H9 (cell line): ENCODE results near the gene CDK5RAP1. TPM values are rescaled to one million over a fixed set of nuclear protein-coding genes. Genes with fewer than 3 reads are reported as not detected.

Source experiments
- DNase-seq: peaks from one replicate; pipeline ENCODE4 v3.0.0-alpha.2; 2017
- H2AFZ ChIP-seq: one replicate; pipeline ENCODE4 v1.6.1; 2013; ENCODE audit warnings: mild to moderate bottlenecking, low read length, control low read depth, moderate library complexity
- H2AK5ac ChIP-seq: 2 replicates; pipeline ENCODE4 v1.6.1; 2013; ENCODE audit warnings: low read length, control low read depth, mixed read lengths; ENCODE audit not compliant: insufficient read length
- H2BK120ac ChIP-seq: one replicate; pipeline ENCODE4 v1.6.1; 2013; ENCODE audit warnings: low read depth, mild to moderate bottlenecking, low read length, control low read depth, inconsistent platforms; ENCODE audit not compliant: poor library complexity, severe bottlenecking
- H2BK12ac ChIP-seq: 2 replicates; pipeline ENCODE4 v1.6.1; 2013; ENCODE audit warnings: low read length, control low read depth, mixed read lengths, low read depth; ENCODE audit not compliant: insufficient read length
- H2BK15ac ChIP-seq: 2 replicates; pipeline ENCODE4 v1.6.1; 2013; ENCODE audit warnings: low read depth, low read length, control low read depth
- H2BK20ac ChIP-seq: one replicate; pipeline ENCODE4 v1.6.1; 2013; ENCODE audit warnings: low read depth, mild to moderate bottlenecking, low read length, control low read depth, inconsistent platforms; ENCODE audit not compliant: poor library complexity, severe bottlenecking
- H2BK5ac ChIP-seq: 2 replicates; pipeline ENCODE4 v1.6.1; 2013; ENCODE audit warnings: low read length, control low read depth, mixed read lengths; ENCODE audit not compliant: insufficient read length
- H3K14ac ChIP-seq: 2 replicates; pipeline ENCODE4 v1.6.1; 2013; ENCODE audit warnings: low read length, control low read depth; ENCODE audit not compliant: insufficient read depth
- H3K18ac ChIP-seq: 2 replicates; pipeline ENCODE4 v1.6.1; 2013; ENCODE audit warnings: low read depth, mild to moderate bottlenecking, mixed read lengths, low read length, control low read depth; ENCODE audit not compliant: insufficient read length
- H3K23ac ChIP-seq: 2 replicates; pipeline ENCODE4 v1.6.1; 2013; ENCODE audit warnings: low read length, control low read depth, mixed read lengths, low read depth; ENCODE audit not compliant: insufficient read length
- H3K23me2 ChIP-seq: 2 replicates; pipeline ENCODE4 v1.6.1; 2013; ENCODE audit warnings: low read depth, mild to moderate bottlenecking, mixed read lengths, low read length, control low read depth; ENCODE audit not compliant: insufficient read length, poor library complexity, severe bottlenecking
- H3K27ac ChIP-seq: 2 replicates; pipeline ENCODE4 v1.5.1; 2013; ENCODE audit warnings: low read length, control low read depth, mixed read lengths, low read depth; ENCODE audit not compliant: insufficient read length
- H3K27me3 ChIP-seq: 2 replicates; pipeline ENCODE4 v1.6.1; 2013; ENCODE audit warnings: low read length, control low read depth, inconsistent platforms; ENCODE audit not compliant: insufficient read depth
- H3K4ac ChIP-seq: 2 replicates; pipeline ENCODE4 v1.6.1; 2013; ENCODE audit warnings: low read depth, mild to moderate bottlenecking, control low read depth, inconsistent platforms, low read length, moderate library complexity
- H3K4me1 ChIP-seq: 2 replicates; pipeline ENCODE4 v1.6.1; 2013; ENCODE audit warnings: low read length, control low read depth, inconsistent platforms; ENCODE audit not compliant: insufficient read depth
- H3K4me2 ChIP-seq: 2 replicates; pipeline ENCODE4 v1.6.1; 2013; ENCODE audit warnings: low read length, control low read depth, mixed read lengths; ENCODE audit not compliant: insufficient read length, insufficient read depth
- H3K56ac ChIP-seq: 2 replicates; pipeline ENCODE4 v1.6.1; 2013; ENCODE audit warnings: low read depth, mild to moderate bottlenecking, mixed read lengths, low read length, control low read depth; ENCODE audit not compliant: insufficient read length
- H3K79me1 ChIP-seq: 2 replicates; pipeline ENCODE4 v1.6.1; 2013; ENCODE audit warnings: low read depth, mild to moderate bottlenecking, moderate library complexity, low read length, control low read depth, inconsistent platforms; ENCODE audit not compliant: insufficient read depth, poor library complexity, severe bottlenecking
- H3K79me2 ChIP-seq: 2 replicates; pipeline ENCODE4 v1.6.1; 2013; ENCODE audit warnings: low read length, control low read depth, inconsistent platforms; ENCODE audit not compliant: insufficient read depth
- H3K9ac ChIP-seq: 2 replicates; pipeline ENCODE4 v1.6.1; 2013; ENCODE audit warnings: low read length, control low read depth, mixed read lengths; ENCODE audit not compliant: insufficient read length; ENCODE audit errors: extremely low read depth
- H3K9me3 ChIP-seq: one replicate; pipeline ENCODE4 v1.6.1; 2013; ENCODE audit warnings: low read depth, low read length, inconsistent platforms; ENCODE audit not compliant: control insufficient read depth
- H3T11ph ChIP-seq: one replicate; pipeline ENCODE4 v1.6.1; 2013; ENCODE audit warnings: mild to moderate bottlenecking, low read length, control low read depth, inconsistent platforms
- H4K20me1 ChIP-seq: one replicate; pipeline ENCODE4 v1.6.1; 2013; ENCODE audit not compliant: control insufficient read depth, insufficient read length, insufficient read depth
- H4K5ac ChIP-seq: 2 replicates; pipeline ENCODE4 v1.6.1; 2013; ENCODE audit warnings: low read depth, mild to moderate bottlenecking, mixed read lengths, low read length, control low read depth; ENCODE audit not compliant: insufficient read length
- H4K8ac ChIP-seq: replicated peaks from 2 replicates; pipeline ENCODE4 v1.6.1; 2013; ENCODE audit warnings: low read length, control low read depth, mixed read lengths, low read depth; ENCODE audit not compliant: insufficient read length
- H4K91ac ChIP-seq: 2 replicates; pipeline ENCODE4 v1.6.1; 2013; ENCODE audit warnings: low read depth, mild to moderate bottlenecking, moderate library complexity, mixed read lengths, low read length, control low read depth; ENCODE audit not compliant: insufficient read length
- H3K27ac Mint-ChIP-seq, 3 experiments: 2 replicates in 2 of 3; 3 replicates in 1 of 3; pipeline ENCODE4 v1.8.0; 2020 to 2021; ENCODE audit warnings: mixed read lengths in 3 of 3, mild to moderate bottlenecking in 1 of 3, moderate library complexity in 1 of 3
- H3K27me3 Mint-ChIP-seq: 2 replicates; pipeline ENCODE4 v1.8.0; 2021; ENCODE audit warnings: low read depth, mild to moderate bottlenecking, moderate library complexity, mixed read lengths
- H3K36me3 Mint-ChIP-seq, 3 experiments: 2 replicates in 2 of 3; 3 replicates in 1 of 3; pipeline ENCODE4 v1.8.0; 2020 to 2021; ENCODE audit warnings: low read depth in 3 of 3, mixed read lengths in 3 of 3; ENCODE audit not compliant: insufficient read depth in 1 of 3
- H3K4me1 Mint-ChIP-seq, 2 experiments: 2 replicates each; pipeline ENCODE4 v1.8.0; 2020; ENCODE audit warnings: mixed read lengths in 2 of 2
- H3K4me3 Mint-ChIP-seq, 2 experiments: 2 replicates in 1 of 2; 3 replicates in 1 of 2; pipeline ENCODE4 v1.8.0; 2020 to 2021; ENCODE audit warnings: mild to moderate bottlenecking in 2 of 2, mixed read lengths in 2 of 2, moderate library complexity in 1 of 2
- H3K9me3 Mint-ChIP-seq, 2 experiments: 2 replicates in 1 of 2; 3 replicates in 1 of 2; pipeline ENCODE4 v1.8.0; 2020; ENCODE audit warnings: mild to moderate bottlenecking in 2 of 2, mixed read lengths in 2 of 2, moderate library complexity in 1 of 2
- CTCF ChIP-seq: fragments of 200-600 bp; sonication (generic); conservative IDR thresholded peaks from 3 replicates; pipeline ENCODE4 v1.8.0; 2021; ENCODE audit warnings: antibody characterized with exemption, mild to moderate bottlenecking
- WGBS: extraction: QIAGEN DNeasy Blood & Tissue Kit; methylation state at CpG from one replicate; pipeline ENCODE4 v1.1.7; 2013; ENCODE audit warnings: missing lambda C conversion rate, low lambda C conversion rate, mixed read lengths; ENCODE audit not compliant: insufficient read length; ENCODE audit errors: extremely low coverage; 5-methylcytosine and 5-hydroxymethylcytosine counted together
- total RNA-seq: library from RNA; stranded (reverse); gene quantifications from 2 replicates; pipeline ENCODE4 v1.2.1, GENCODE V29; 2021

CDK5RAP1 gene
- total RNA-seq, 1 experiment from 2014 or later = 66.4 TPM

GRCh38 chr20:33393609-33394008 is 7.7 kb downstream of the CDK5RAP1 start:
- H4K91ac ChIP-seq = no peak overlapping the region
- no peak overlapping the region for H3K27ac ChIP-seq
- Mint-ChIP-seq H3K27ac (no peak overlapping the region), H3K4me1 (no peaks in the 10 kb centered on the region), H3K4me3 (no peak overlapping the region), H3K9me3 (peaks cover 7 to 10% of the 10 kb centered on the region in 2 experiments; a peak in 3 of 5 replicates), H3K36me3 (peaks cover 46 to 70% (median 63%) of the 10 kb centered on the region in 3 experiments), H3K27me3 (no peaks in the 10 kb centered on the region)
- no peak overlapping the region for H4K5ac ChIP-seq
- H3T11ph ChIP-seq = no peak overlapping the region
- H3K79me1 ChIP-seq = no peaks in the 10 kb centered on the region
- H3K9me3 ChIP-seq = no peaks in the 10 kb centered on the region
- no peak overlapping the region for H3K9ac ChIP-seq
- no peak overlapping the region for H3K18ac ChIP-seq
- no CpG with 5 or more reads among the region's 4 CpGs for WGBS
- no peaks in the 10 kb centered on the region; the same call in 1 of the 2 replicates for H3K79me2 ChIP-seq
- no peak overlapping the region for H2BK120ac ChIP-seq
- peaks cover 2% of the 10 kb centered on the region for H4K20me1 ChIP-seq
- no peak overlapping the region for H2BK20ac ChIP-seq
- H4K8ac ChIP-seq = no peak overlapping the region
- H2AFZ ChIP-seq = no peak overlapping the region
- H2BK15ac ChIP-seq = no peak overlapping the region
- no peak overlapping the region for H3K23ac ChIP-seq
- H2BK5ac ChIP-seq = no peak overlapping the region
- H3K4me1 ChIP-seq = no peaks in the 10 kb centered on the region
- H3K14ac ChIP-seq = no peak overlapping the region
- no peaks in the 10 kb centered on the region for H3K27me3 ChIP-seq
- no peak for TF ChIP-seq CTCF
- H3K23me2 ChIP-seq = no peaks in the 10 kb centered on the region
- no peak for DNase-seq
- no peak overlapping the region for H3K56ac ChIP-seq
- no peak overlapping the region for H3K4ac ChIP-seq
- no peak overlapping the region for H3K4me2 ChIP-seq
- H2BK12ac ChIP-seq = no peak overlapping the region
- H2AK5ac ChIP-seq = no peak overlapping the region
